GM19023 (cell line): ENCODE results near the gene CDH4.

ENCODE experiments used
- ATAC-seq: cut with Tn5 transposase; IDR thresholded peaks from one replicate; pipeline ENCODE4 v1.9.1; 2021; ENCODE audit warnings: mild to moderate bottlenecking, moderate library complexity; ENCODE audit not compliant: unreplicated experiment

Gene CDH4

GRCh38 chr20:61322151-61322865, 70.2 kb downstream of the CDH4 start:
- ATAC-seq = no peak

- ATAC-seq = no peak
Measured at GRCh38 chr20:61324906-61325305, 72.8 kb downstream of the CDH4 start.

- no peak for ATAC-seq
Measured at GRCh38 chr20:61325718-61326117, 73.7 kb downstream of the CDH4 start.

GRCh38 chr20:61328911-61329558, 77.0 kb downstream of the CDH4 start:
- ATAC-seq = no peak

DNA sequence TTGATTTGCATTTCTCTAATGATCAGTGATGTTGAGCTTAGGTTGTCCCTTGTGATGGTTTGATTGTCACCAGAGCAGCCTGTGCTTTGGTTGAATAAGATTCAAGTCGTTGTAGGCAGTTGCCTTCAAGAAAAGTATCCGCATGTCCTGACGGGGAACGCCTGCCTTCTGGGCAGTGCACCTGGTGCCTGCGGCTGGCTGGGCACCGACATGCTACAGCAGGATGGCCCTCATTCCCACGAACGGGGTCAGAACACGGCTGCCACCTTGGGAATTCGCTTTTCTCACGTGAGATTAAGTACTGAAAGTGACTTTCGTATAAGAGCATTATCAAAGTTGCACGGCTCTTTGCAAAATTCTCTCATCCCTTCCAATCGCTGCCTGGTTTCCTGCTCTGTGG, 78.4 kb downstream of the CDH4 start:
- ATAC-seq = no peak

GRCh38 chr20:61331543-61331942, 79.5 kb downstream of the CDH4 start:
- no peak for ATAC-seq

- ATAC-seq = no peak
Measured at GRCh38 chr20:61332016-61332975, 80.2 kb downstream of the CDH4 start.

- ATAC-seq = no peak
Measured at GRCh38 chr20:61333484-61334108, 81.5 kb downstream of the CDH4 start.

DNA sequence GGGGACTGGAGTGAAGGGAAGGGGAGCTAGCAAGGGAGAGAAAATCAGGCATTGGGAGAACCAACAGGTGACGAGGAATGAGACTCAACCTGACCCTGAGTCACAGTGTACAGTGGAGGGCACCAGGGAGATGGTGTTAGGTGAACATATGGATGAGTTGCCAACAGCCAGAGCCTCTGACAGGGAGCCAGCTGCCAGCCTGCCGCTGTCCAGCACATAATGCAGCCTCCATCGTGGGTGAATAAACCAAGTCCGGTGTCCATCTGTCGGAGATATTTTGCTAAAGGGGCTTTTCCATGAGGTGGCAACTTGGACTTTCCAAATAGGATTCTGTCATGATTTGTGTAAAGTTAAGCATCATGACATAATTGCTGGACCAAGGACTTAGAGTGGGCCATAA, 88.1 kb downstream of the CDH4 start:
- ATAC-seq = no peak

DNA sequence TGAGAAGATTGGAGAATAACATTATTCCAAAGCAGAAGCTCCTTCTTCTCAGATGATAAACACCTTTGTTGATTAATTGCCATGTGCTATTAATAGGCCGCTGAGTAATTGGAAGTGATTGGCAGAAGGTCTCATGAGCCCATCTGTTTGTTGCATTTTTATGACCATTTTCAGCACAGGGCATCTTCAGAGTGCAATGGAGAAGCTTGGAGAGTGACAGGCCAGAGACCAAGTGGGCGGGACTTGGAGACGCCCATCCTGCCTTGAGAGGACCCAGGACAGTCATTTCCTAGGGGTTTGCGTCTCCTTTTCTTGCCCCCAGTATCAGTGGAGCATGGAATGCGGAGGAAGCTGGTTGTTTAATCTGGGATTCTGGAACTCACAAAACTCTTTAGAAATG, 89.5 kb downstream of the CDH4 start:
- ATAC-seq = no peak

- ATAC-seq = no peak
Measured at GRCh38 chr20:61343934-61344333, 91.9 kb downstream of the CDH4 start.

DNA sequence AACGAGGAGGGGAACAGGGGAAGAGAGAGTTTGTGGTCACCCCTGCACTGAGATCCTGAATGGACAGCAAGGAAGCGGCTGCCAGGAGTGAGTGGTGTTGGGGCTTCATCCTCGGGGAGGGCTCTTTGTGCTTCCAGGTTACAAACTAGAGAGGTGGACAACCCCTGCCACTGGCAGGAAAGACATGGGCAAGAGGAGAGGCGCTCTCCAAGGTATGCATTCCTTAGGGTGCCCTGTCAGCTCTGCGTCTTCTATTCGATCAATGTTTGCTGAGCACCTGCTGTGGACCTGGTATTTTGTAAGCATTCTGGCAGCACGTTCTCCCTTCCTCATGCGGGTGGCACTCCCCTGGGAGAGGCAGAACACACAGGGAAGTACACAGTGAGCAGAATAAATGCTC, 93.6 kb downstream of the CDH4 start:
- no peak for ATAC-seq

DNA sequence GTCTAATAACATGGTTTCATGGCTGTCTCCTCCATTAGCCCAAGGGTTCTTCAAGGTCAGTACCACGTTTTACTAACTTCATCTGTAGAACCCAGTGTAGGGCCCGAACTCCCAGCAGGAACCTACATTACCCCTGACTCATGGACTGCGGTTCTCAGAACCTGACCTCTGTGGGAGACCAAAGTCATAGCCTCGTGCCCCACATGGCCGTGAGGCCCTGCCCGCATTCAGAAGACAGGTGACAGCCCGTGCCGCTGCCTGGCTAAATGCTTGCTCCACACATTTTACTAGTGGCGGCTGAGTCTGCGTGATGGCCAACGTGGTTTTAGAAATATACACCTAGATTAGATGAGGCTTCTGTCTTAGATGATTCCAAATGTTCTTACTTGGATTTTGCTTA, 94.9 kb downstream of the CDH4 start:
- no peak for ATAC-seq

- ATAC-seq = no peak
Measured at GRCh38 chr20:61347443-61347842, 95.4 kb downstream of the CDH4 start.

GRCh38 chr20:61349447-61350165, 97.5 kb downstream of the CDH4 start:
- ATAC-seq = no peak

GRCh38 chr20:61350500-61351250, 98.6 kb downstream of the CDH4 start:
- no peak for ATAC-seq

DNA sequence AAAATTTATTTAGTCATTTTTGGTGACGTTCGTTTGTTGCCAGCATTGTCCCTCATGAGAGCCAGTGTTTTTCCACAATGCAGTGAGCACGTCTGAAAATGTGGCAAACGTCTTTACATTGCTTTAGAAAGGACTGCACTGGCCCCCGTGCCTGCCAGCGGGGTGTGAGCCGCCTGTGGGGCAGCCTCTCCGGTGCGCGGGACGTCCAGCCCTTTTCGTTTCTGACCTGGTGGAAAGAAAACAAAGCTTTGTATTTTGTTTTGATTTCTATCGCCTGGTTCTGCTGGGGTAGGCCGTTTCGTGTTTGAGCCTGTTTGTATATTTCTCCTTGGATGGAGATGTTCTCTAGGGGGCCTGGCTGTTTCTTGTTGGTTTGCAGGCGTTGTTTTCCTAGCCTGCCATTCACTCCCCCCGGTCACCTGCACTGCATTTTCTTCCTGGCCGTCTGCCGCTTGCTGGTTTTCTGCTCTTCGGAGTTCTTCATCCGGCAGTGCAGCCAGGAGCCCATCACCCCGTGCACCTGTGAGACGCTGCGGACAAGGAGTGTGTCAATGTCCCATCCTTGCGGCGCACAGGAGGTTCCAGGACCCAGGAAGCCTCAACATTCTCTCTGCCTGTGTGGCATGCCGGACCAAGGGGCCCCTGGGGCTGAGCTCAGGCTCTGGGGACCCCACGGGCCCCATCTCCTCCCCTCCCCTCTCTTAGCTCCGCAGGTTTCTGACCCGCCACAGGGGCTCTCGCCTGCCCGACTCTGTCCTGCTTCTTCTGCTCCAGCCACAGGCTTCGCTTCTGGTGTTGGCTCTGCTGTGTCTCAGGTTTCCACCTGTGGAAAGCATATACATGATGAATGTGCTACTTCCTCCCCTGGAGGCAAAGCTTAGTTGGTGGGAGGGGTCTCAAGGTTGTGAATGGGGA, 100.5 kb downstream of the CDH4 start:
- ATAC-seq = no peak

GRCh38 chr20:61353261-61354000, 101.4 kb downstream of the CDH4 start:
- no peak for ATAC-seq
